Peyer's patch (tissue), 4 donors: ENCODE data around the gene MAP2K7.

Experiments used
- CTCF ChIP-seq, 6 experiments: fragments of 450-650 bp in 4 of 6; fragments of 200-600 bp in 2 of 6; sonication (generic) in 1 of 6; IDR thresholded peaks; one replicate each; pipeline ENCODE4 v1.5.1; 2017 to 2019; ENCODE audit warnings: antibody characterized with exemption in 6 of 6, mild to moderate bottlenecking in 3 of 6, moderate library complexity in 1 of 6
- POLR2A ChIP-seq, 2 donors: fragments of 450-650 bp; IDR thresholded peaks; one replicate each; pipeline ENCODE4 v1.5.1; 2017; ENCODE audit warnings: antibody characterized with exemption in 2 of 2, mild to moderate bottlenecking in 2 of 2, moderate library complexity in 2 of 2

GRCh38 chr19:7864690-7865074, 39.0 kb upstream of the MAP2K7 start:
- TF ChIP-seq CTCF (IDR thresholded peaks at IDR 0.05) = no peak
- TF ChIP-seq POLR2A (IDR thresholded peaks at IDR 0.05) = no peak
